CD4-positive, alpha-beta T cell treated with Interleukin-6 at 100 ng/mL for 8 hours (primary cell): ENCODE measurements around the gene PRKCB.
"Not testable (repeated sequence)": the region's sequence is repeated elsewhere in the genome, so short reads cannot be mapped to it uniquely, and the experiment has no call there.

ENCODE experiments used
- DNase-seq: peaks from one replicate; pipeline ENCODE4 v3.0.0-alpha.2; 2020; ENCODE audit warnings: mixed read lengths, low spot score

PRKCB gene

DNA sequence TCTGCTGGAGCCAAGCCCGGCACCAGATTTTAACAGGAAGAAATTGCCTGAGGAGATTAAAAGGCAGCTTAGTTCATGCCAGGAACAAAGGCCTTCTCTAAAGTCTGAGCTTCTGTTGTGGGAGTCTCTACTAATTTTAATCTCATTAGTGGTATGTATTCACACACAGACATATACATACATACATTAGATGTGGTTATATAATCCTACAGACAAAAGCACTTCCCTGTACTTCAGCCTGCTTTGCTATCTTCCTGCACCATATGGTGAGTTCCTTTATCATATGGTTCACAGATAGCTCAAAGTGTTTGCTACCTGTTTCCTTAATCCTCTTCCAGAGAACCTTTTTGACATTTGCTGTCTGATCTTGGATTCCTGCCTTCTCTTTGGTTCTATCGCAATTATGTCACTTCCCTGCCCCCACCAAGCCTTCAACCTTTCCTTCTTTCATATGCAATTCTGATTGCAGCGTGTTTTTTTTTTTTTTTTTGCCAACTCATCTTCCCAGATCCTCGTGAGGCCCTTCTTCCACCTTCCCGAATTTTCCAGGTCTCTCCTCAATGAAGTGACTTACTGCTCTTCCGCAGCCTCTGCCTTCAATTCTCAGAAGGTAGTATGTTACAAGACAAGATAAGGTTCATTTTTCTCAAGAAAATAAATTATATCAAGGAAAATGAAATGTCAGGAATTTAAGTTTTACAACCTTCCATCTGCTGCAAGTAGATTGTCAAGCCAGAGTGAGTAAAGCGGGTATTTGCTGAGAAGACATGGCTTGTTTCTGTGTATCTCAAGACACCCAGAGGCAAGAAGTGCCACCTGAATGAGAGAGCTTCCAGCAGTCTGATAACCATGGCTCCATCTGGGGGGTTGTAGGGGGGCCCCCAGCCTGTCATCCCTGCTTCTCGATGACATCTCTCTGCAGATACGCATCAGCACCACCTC lies 300.1 kb downstream of the PRKCB start:
- DNase-seq, result no peak

DNA sequence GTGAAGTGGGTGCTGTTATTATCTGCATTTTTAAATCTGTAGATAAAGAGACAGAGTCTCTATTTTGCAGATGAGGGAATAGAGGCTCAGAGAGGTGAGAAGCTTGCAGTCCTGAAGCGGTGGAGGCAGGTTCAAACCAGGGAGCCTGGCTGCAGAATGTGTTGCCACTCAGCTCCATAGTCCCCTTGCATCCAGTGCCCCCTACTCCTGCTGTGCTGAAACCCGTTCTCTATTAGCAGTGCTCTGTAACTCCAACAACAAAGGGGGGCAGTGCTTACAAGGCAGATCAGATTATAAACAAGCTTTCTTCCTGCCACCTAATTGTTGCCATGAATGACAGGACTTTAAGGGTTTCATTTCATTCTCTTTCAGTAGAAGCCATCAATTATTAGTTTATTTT lies 302.2 kb downstream of the PRKCB start:
- no peak for DNase-seq

DNA sequence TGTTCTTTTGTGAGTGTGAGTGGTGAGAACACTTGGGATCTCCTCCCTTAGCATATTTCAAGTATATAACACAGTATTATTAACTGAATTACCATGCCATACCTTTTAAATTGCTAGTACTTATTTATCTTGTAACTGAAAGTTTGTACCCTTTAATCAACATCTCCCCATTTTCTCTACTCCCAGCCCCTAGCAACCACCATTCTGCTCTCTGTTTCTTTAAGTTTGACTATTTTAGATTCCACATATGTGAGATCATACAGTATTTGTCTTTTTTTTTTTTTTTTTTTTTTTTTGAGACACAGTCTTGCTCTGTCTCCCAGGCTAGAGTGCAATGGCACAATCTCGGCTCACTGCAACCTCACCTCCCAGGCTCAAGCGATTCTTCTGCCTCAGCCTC lies 302.8 kb downstream of the PRKCB start:
- no peak for DNase-seq

DNA sequence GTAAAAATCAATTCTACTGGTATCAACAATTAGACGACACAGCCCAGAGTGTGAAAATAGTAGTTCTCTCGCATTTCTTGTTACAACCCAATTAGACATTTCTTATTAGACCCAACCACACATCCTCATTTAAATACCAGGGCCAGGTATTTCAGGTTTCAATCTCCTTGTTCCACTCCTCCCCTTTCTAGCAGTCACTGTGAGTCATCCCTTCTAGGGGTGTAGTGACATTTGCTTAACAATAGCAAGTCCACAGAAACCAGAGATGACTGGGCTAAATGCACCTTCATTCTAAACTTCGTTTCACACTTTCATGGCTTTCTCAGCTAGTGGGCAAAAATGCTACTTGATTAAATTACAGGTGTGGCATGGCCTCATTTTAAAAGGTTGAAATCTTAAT lies 303.5 kb downstream of the PRKCB start:
- no peak for DNase-seq

DNA sequence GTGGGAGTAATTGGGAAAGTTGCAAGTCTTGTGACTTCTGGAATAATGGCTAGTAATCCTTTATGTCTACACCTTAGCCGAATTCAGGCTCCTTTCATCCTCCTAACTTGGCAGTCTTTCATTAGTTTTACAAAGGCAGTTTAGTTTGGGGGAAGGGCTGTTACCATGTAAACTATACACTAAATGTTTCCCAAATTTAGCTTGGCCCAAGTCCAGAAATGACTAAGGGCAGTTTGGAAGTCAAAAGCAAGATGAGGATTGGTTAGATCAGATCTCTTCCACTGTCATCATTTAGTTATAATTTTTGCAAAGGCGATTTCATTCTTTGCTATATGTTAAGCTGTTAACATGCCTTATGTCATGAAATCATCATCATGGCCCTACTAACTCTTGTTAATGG lies 304.9 kb downstream of the PRKCB start:
- DNase-seq, result no peak

DNA sequence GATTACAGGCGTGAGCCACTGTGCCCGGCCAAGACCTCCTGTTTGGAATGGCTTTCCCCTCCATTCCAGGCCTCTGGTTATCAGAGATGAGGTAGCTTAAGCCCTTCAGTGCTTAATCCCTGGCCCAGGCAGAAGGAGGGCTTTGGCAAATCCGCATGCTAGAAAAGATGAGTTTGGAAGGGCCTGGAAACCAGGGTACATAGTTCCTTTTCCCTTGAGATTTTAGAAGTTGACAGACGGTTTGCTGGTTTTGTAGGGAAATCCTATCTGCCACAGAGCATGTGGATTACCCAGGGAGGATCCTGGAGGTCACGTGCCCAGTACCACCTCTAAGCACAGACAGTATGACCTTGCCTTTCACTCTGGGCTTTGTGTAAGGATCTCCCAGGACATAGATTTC lies 305.7 kb downstream of the PRKCB start:
- DNase-seq, result no peak

DNA sequence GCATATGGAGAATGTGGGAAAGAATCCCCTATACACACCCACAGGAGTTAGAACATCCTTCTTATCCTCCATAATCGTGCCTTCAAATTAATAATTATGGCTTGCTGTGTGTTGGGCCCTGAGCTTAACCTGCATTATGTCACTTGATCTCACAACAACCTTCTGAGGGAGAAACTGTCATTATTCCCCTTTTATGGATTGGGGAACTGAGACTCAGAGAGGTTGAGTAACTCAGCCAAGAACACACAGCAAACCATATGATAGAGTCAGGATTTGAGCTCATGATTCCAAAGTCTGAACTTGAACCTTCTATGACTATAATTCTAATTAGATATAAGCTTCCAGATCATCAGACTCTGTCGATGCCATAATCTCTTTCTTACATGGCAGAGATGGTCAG lies 306.1 kb downstream of the PRKCB start:
- DNase-seq, result no peak

DNA sequence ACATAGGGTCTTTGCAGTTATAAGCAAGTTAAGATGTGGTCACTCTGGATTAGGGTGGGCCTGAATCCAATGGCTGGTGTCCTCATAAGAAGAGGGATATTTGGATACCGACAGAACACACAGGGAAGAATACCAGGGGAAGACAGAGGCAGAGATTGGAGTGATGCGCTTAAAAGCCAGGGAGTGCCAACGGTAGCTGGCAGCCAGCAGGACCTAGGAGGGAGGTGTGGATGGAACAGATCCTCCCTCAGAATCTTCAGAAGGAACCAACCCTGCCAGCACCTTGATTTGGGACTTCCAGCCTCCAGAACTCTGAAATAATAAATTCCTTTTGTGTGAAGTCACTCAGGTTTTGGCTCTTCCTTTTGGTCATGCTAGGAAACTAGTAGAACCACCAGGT lies 310.1 kb downstream of the PRKCB start:
- DNase-seq, result no peak

DNA sequence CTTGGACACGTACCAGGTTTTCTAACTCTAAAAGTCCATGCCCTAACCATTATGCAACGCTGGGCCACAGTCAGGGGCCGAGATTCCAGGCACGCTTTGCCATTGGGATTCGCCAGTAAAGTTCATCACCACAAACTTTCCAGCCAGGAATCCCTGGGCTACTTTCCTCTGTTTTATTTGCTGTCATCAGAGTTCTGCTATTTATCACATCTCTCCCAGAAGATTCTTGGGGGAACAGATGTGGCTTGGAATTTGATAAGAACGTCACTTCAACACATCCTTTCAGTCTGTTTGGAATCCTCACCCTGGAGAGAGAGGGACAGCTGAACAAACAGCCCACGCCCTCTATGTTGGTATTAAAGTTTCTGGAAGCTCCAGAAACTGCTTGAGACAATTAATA lies 310.7 kb downstream of the PRKCB start:
- DNase-seq, result no peak

DNA sequence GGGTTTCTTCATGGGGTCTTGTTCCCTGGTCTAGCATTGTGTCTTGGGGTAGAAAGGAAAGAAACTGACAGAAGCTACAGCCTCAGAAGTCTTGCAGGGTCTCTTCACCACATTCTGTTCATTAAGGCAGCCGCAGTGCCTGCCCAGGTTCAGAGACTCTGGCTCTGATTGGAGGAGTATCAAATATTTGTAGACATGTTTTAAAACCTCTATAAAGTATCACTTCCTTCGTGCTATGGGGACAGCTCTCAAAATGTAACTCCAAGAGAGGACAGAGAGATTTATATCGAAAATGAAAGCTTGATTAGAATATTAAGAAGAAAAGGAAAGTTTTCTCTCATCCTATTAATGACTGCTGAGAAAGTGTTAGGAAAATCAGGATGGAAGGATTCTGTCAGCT lies 313.3 kb downstream of the PRKCB start:
- no peak for DNase-seq

DNA sequence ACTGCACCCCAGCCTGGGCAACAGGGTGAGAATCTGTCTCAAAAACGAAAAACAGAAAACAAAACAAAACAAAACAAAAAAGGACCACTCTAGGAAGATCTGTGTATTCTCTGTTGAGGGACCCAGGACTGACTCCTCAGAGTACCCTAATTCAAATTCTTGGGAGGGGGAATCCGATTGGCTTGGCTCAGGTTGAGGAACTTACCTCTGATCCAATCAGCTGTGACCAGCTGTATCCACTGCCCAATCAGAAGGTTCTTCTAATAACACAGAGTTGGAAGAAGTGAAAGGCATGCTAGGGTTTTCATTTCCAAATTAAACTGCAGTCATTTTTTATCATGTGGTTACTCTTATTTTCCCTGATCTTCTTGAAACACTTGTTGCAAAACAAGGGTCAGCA lies 314.5 kb downstream of the PRKCB start:
- no peak for DNase-seq

DNA sequence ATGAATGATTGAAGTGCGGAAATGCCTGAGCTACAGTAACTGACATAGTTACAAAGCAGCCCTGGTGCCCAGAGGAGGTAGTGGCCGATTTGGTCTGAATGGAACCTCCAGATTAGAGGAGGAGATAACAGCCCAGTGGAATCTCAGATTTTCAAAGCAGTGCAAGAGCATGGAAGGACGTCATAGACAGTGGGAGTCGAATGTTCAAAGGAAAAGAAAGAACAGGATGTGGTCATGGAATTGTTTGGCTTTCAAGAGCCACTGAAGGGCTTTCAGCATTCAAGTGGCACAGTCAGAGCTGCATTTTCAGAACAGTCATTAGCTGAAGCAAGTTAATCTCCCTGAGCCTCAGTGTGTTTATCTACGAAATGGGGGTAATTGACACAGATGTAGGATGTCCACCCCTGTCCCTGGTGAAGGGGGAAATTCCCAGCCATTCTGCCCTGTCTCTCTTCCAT lies 315.7 kb downstream of the PRKCB start:
- DNase-seq, result peak; percentile 16

DNA sequence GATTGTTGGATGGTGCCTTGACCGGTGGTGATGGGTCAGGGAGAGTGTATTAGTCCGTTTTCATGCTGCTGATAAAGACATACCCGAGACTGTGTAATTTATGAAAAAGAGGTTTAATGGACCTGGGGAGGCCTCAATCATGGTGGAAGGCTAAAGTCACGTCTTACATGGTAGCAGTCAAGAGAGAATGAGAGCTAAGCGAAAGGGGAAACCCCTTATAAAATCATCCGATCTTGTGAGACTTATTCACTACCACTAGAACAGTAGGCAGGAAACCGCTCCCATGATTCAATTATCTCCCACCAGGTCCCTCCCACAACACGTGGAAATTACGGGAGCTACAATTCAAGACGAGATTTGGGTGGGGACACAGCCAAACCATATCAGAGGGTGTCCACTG lies 316.3 kb downstream of the PRKCB start:
- DNase-seq, result not testable (repeated sequence)

DNA sequence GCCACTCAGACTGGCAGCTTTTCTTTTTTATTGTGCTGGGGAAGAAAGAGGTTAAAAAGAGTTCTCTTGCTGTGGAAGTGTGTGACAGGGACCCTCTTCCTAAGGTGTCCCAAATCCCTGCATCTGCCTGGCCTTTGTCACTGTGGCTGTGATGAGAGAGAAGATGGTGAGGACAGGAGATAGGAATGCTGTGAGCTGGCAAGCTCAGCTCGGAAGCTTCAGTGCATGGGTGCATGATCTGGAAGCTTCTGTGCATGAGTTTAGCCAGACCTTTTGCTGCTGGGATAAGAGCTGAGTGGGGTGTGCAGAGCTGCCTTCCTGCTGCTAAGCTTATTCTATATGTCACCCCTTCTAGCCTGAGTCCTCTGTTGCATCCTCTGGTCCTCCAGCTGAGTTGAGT lies 317.0 kb downstream of the PRKCB start:
- DNase-seq, result no peak

DNA sequence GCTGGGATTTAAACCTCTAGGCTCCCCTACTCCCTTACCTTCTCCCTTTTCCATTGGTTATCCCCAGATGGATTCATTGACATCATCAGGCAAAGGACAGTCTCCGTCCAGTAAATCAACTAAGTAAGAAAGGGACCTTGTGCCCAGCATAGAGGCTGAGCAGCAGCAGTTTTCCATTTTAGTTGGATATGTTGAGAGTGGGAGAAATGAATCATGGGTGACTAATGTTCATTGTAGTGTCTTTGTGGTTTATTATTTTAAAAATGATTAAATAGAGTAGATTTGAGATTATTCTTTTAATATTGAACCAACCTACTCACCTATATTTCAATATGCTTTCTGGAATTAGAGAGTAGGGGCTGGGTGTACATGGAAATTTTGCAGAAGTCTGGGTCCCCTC lies 321.0 kb downstream of the PRKCB start:
- DNase-seq, result no peak

DNA sequence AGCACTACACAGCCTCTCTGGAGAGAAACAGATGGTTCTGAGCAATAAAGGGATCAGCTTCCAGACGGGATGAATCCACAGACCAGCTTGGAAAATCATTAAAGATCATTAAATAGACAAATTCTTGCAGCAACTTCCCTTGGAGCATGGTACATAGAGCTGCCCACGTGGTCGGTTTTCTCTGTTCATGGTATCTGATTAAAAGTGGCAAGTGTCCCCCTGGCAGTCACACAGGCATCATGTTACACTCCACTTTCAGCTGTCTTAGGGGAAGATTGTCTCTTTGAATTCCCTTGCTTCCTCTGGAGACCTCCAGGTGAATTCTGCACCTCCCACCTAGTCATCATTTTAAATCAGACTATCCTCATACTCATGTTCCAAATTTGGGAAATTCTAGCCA lies 328.2 kb downstream of the PRKCB start:
- no peak for DNase-seq

DNA sequence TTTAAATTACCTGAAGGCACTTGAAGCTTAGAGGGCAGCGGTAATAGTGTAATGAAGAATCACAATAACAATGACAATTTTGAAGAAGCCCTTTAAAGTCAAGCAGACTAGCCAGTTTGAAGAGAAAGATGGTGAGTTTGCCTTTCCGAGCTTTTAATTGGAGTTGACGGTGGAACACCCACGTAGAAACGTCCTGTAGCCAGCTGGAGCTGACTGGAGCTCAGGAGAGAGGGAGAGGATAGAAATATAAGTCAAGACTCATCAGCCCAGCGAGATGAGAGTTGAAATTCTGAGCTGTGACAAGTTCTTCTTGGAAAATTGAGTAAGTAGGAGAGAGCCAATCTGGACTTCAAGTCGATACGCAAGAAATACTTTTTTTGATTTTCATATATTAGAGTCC lies 328.6 kb downstream of the PRKCB start:
- DNase-seq, result no peak

DNA sequence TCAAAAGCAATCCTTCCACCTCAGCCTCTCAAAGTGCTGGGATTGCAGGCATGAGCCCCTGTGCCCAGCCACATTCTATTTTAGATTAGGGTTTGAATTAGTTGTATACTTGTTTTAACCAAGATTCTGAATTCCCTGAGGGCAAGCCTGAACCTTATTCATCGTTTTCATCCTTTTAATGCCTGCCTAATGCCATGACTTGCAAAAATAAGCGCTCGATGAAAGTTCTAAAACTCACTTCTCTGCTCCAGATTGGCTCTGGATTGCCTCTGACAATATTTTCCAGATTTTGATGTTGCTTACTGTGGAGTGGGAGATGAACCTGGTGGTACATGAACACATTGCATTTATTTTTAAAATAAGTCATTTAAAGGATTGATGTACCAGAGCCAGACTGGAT lies 329.5 kb downstream of the PRKCB start:
- no peak for DNase-seq

DNA sequence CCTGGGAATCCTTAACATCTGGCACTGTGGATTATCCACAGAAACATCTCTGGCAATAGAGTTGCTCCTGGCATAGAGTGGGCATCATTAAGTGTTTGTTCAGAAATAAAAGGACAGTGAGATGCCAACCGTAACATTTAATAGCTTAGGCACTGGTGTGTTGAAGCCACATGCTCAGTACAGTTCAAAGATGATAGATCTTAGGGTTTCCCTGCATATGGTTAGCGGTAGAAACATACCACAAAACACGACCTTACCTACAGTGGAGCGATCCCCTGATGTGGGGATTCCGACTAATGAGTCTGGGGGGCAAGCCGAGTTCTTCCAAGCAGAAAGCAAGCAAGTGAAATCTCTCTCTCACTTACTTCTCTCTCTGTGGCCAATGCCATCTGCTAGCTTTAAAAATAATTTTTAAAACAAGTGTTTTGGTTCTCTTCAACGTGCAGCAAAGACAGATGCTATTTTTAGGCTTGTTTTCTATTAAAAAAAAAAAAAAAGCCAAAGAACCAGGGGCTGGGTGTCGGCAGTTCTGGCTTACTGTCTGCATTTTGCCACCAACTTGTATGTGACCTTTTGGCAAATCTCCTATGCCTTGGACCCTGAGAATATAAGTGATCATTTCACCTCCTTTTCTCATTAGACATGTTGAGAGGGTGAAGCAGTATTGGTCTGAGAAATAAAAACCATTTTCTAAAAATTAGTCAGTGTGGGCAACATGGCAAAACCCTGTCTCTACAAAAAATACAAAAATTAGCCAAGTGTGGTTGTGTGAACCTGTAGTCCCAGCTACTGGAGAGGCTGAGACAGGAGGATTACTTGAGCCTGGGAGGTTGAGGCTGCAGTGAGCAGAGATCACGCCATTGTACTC lies 331.1 kb downstream of the PRKCB start:
- DNase-seq, result no peak

DNA sequence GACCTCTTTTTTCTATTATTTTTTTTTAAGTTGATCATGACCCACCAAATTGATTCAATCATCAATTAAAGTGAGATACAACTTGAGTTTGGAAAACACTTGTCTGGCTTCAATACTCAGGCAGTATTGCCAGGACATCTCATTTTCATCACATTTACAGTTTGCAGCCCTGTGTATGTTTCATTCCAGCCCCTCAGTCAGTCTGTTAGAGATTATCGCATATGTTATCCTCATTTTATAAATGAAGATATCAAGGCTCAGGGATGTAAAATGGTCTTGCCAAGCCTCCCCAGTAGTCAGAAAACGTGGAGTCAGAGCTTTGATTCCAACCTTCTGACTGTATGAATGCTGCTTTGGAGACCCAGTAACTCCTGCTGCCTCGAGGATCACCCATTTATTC lies 333.1 kb downstream of the PRKCB start:
- no peak for DNase-seq

DNA sequence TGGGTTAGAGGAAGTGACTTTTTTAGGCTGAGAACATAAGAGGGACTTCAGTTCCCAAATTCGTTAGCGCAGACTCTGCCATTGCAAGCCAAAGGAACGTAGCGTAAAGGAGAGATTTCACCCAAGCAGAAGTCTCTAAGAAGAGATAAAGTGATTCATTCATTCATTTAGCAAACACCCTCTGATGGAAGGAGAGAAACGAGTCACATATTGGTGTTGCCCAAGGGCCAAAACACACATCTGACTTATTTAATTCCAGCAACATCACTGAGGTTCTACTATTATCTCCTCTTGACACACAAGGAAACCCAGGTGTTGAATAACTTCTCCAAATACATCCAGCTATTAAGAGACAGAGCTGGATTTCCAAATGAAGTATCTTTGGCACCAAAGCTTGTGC lies 334.6 kb downstream of the PRKCB start:
- DNase-seq, result no peak

DNA sequence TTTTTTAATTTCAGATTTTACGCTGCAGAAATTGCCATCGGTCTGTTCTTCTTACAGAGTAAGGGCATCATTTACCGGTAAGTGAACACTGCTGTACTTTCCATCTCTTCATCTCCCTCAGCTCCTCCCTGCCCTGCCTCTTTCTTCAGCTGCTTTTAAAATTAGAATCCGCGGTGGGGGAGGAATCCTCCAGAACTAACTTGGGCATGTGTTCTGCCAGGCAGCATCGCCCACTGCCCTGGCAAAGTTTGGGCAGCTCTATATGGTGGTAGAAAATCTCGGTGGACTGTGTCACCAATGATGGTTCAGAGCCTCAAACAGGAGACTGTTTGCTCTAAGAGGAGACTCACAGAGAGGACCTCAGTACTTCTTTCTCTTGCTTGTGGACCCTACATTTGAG lies 338.7 kb downstream of the PRKCB start:
- DNase-seq, result no peak

DNA sequence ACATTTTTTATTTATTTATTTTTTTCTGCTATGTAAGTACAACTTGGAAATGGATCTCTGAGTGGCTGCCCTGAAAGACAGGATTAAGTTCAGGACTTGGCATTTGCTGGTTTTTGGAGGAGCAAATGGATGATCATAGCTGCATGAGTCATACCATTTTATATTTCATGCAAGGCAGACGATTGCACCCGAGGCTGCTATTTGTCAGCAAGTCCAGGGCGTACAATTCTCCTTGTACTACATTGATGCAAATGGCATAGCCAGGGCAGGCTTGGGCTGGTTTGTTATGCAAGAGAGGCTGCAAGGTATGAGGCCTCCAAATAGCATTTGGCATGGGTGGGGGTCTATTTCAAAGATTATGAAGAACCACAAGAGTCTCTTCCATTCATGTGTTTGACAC lies 339.2 kb downstream of the PRKCB start:
- no peak for DNase-seq
